ENCODE measurements around the gene ORMDL3.

ORMDL3 gene

DNA sequence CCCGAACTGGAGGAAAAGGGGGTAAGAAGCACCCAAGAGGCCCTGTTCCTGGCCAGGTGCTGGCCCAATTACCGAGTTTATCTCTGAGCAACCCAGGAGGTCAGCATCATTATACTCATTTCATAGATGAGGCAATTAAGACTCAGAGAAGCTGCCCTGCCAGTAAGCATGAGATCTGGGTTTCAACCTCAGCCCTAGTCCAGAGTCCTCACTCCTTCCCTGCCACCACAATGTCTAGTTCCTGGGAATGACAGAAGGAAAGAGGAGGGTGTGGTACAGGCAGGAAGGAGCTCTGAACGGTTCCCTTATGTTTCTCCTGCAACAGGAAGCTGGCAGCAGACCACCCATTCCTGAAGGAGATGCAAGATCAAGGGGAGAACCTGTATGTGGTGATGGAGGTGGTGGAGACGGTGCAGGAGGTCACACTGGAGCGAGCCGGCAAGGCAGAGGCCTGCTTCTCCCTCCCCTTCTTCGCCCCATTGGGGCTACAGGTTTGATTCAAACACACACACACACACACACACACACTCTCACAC lies 42.8 kb upstream of the ORMDL3 start:
- no peaks in the 10 kb centered on the region for H3K79me2 ChIP-seq (ENCODE audit: insufficient read depth, low read length)
- ATAC-seq (ENCODE audit: insufficient read depth, low read depth) (no peak), DNase-seq (no peak)
- H3K36me3 ChIP-seq (ENCODE audit: insufficient read depth, low read length), result no peaks in the 10 kb centered on the region
- no peak overlapping the region for H3K9ac ChIP-seq (ENCODE audit: low read depth, low read length)
- no peak overlapping the region for H3K4me3 ChIP-seq (ENCODE audit: low read depth in 1 of 2, low read length in 2 of 2)
- no peaks in the 10 kb centered on the region for H3K9me3 ChIP-seq (ENCODE audit: insufficient read depth, low read length, severe bottlenecking)
- no peaks in the 10 kb centered on the region for H3K4me1 ChIP-seq (ENCODE audit: insufficient read depth, low read length)
- H3K4me2 ChIP-seq (ENCODE audit: insufficient read depth, low read length), result no peak overlapping the region
- no peaks in the 10 kb centered on the region for H4K20me1 ChIP-seq (ENCODE audit: insufficient read depth, low read length)
- TF ChIP-seq, protein P1, sequence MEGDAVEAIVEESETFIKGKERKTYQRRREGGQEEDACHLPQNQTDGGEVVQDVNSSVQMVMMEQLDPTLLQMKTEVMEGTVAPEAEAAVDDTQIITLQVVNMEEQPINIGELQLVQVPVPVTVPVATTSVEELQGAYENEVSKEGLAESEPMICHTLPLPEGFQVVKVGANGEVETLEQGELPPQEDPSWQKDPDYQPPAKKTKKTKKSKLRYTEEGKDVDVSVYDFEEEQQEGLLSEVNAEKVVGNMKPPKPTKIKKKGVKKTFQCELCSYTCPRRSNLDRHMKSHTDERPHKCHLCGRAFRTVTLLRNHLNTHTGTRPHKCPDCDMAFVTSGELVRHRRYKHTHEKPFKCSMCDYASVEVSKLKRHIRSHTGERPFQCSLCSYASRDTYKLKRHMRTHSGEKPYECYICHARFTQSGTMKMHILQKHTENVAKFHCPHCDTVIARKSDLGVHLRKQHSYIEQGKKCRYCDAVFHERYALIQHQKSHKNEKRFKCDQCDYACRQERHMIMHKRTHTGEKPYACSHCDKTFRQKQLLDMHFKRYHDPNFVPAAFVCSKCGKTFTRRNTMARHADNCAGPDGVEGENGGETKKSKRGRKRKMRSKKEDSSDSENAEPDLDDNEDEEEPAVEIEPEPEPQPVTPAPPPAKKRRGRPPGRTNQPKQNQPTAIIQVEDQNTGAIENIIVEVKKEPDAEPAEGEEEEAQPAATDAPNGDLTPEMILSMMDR (IDR thresholded peaks at IDR 0.05; ENCODE audit: borderline replicate concordance, extremely low read depth, low read length, poor library complexity, severe bottlenecking), result no peak
- TF ChIP-seq EZH2 (IDR thresholded peaks at IDR 0.05; ENCODE audit: borderline replicate concordance, low read depth, low read length, severe bottlenecking), result no peak
- H2AFZ ChIP-seq (ENCODE audit: low read depth, low read length), result no peak overlapping the region
- H3K27me3 ChIP-seq (ENCODE audit: insufficient read depth, low read length, poor library complexity), result peaks cover 27% of the 10 kb centered on the region
- H3K27ac ChIP-seq (ENCODE audit: low read length), result no peak overlapping the region

DNA sequence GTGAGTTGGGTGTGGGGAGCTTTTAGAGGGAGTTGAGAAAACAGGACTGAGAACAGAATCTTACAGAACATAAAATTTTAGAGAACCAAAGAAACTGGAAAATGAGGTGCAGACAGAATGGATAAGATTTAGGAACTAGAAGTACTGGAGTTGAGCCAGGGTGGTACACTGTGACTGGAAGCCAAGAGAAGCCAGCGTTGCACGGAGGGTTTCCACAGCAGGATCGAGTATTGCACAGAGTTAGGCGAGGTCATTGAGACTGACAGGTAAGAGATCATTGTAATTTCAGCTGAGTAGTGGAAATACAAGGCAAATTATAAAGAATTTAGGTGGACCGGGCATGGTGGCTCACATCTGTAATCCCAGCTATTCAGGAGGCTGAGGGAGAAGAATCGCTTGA lies 42.0 kb upstream of the ORMDL3 start:
- H3K27me3 ChIP-seq (ENCODE audit: insufficient read depth, low read length, poor library complexity), result peaks cover 27% of the 10 kb centered on the region
- H3K4me2 ChIP-seq (ENCODE audit: insufficient read depth, low read length), result no peak overlapping the region
- H3K4me1 ChIP-seq (ENCODE audit: insufficient read depth, low read length), result no peaks in the 10 kb centered on the region
- H3K27ac ChIP-seq (ENCODE audit: low read length), result no peak overlapping the region
- no peaks in the 10 kb centered on the region for H3K36me3 ChIP-seq (ENCODE audit: insufficient read depth, low read length)
- no peaks in the 10 kb centered on the region for H3K9me3 ChIP-seq (ENCODE audit: insufficient read depth, low read length, severe bottlenecking)
- no peaks in the 10 kb centered on the region for H3K79me2 ChIP-seq (ENCODE audit: insufficient read depth, low read length)
- DNase-seq (no peak), ATAC-seq (ENCODE audit: insufficient read depth, low read depth) (no peak)
- H3K4me3 ChIP-seq (ENCODE audit: low read depth in 1 of 2, low read length in 2 of 2), result no peak overlapping the region
- no peak overlapping the region for H2AFZ ChIP-seq (ENCODE audit: low read depth, low read length)
- H4K20me1 ChIP-seq (ENCODE audit: insufficient read depth, low read length), result no peaks in the 10 kb centered on the region
- TF ChIP-seq EZH2 (IDR thresholded peaks at IDR 0.05; ENCODE audit: borderline replicate concordance, low read depth, low read length, severe bottlenecking), result no peak
- TF ChIP-seq, protein P1 (IDR thresholded peaks at IDR 0.05; ENCODE audit: borderline replicate concordance, extremely low read depth, low read length, poor library complexity, severe bottlenecking), result no peak
- H3K9ac ChIP-seq (ENCODE audit: low read depth, low read length), result no peak overlapping the region

- TF ChIP-seq EZH2 (IDR thresholded peaks at IDR 0.05; ENCODE audit: borderline replicate concordance, low read depth, low read length, severe bottlenecking), result no peak
- TF ChIP-seq, protein P1 (IDR thresholded peaks at IDR 0.05; ENCODE audit: borderline replicate concordance, extremely low read depth, low read length, poor library complexity, severe bottlenecking), result no peak
- Histone ChIP-seq H3K4me3 (ENCODE audit: low read depth in 1 of 2, low read length in 2 of 2) (no peak overlapping the region), H4K20me1 (ENCODE audit: insufficient read depth, low read length) (no peaks in the 10 kb centered on the region), H3K27me3 (ENCODE audit: insufficient read depth, low read length, poor library complexity) (peaks cover 27% of the 10 kb centered on the region), H3K4me2 (ENCODE audit: insufficient read depth, low read length) (no peak overlapping the region), H3K4me1 (ENCODE audit: insufficient read depth, low read length) (no peaks in the 10 kb centered on the region), H3K9me3 (ENCODE audit: insufficient read depth, low read length, severe bottlenecking) (no peaks in the 10 kb centered on the region), H3K36me3 (ENCODE audit: insufficient read depth, low read length) (no peaks in the 10 kb centered on the region), H2AFZ (ENCODE audit: low read depth, low read length) (no peak overlapping the region), H3K27ac (ENCODE audit: low read length) (no peak overlapping the region), H3K79me2 (ENCODE audit: insufficient read depth, low read length) (no peaks in the 10 kb centered on the region), H3K9ac (ENCODE audit: low read depth, low read length) (no peak overlapping the region)
- ATAC-seq (ENCODE audit: insufficient read depth, low read depth) (no peak), DNase-seq (no peak)
Measured at GRCh38 chr17:39968761-39969160, 41.4 kb upstream of the ORMDL3 start.

- H2AFZ ChIP-seq (ENCODE audit: low read depth, low read length), result no peak overlapping the region
- no peak for ATAC-seq (ENCODE audit: insufficient read depth, low read depth)
- peaks cover 24% of the 10 kb centered on the region for H3K27me3 ChIP-seq (ENCODE audit: insufficient read depth, low read length, poor library complexity)
- H3K4me1 ChIP-seq (ENCODE audit: insufficient read depth, low read length), result no peaks in the 10 kb centered on the region
- no peaks in the 10 kb centered on the region for H3K79me2 ChIP-seq (ENCODE audit: insufficient read depth, low read length)
- H3K36me3 ChIP-seq (ENCODE audit: insufficient read depth, low read length), result no peaks in the 10 kb centered on the region
- H3K9ac ChIP-seq (ENCODE audit: low read depth, low read length), result no peak overlapping the region
- no peak for TF ChIP-seq EZH2 (IDR thresholded peaks at IDR 0.05; ENCODE audit: borderline replicate concordance, low read depth, low read length, severe bottlenecking)
- TF ChIP-seq, protein P1 (IDR thresholded peaks at IDR 0.05; ENCODE audit: borderline replicate concordance, extremely low read depth, low read length, poor library complexity, severe bottlenecking), result no peak
- H3K4me2 ChIP-seq (ENCODE audit: insufficient read depth, low read length), result no peak overlapping the region
- no peak overlapping the region for H3K4me3 ChIP-seq (ENCODE audit: low read depth in 1 of 2, low read length in 2 of 2)
- no peak for DNase-seq
- H3K9me3 ChIP-seq (ENCODE audit: insufficient read depth, low read length, severe bottlenecking), result no peaks in the 10 kb centered on the region
- no peak overlapping the region for H3K27ac ChIP-seq (ENCODE audit: low read length)
- no peaks in the 10 kb centered on the region for H4K20me1 ChIP-seq (ENCODE audit: insufficient read depth, low read length)
Measured at GRCh38 chr17:39966771-39967170, 39.4 kb upstream of the ORMDL3 start.

All from DND-41 (cell line).